Dedifferentiated amniotic fluid mesenchymal stem cell (primary cell): Measurements from ENCODE around the gene VPS33B.
"Not testable (repeated sequence)": the region's sequence is repeated elsewhere in the genome, so short reads cannot be mapped to it uniquely, and the experiment has no call there.

Experiments used
- DNase-seq: peaks from one replicate; pipeline ENCODE4 v3.0.0-alpha.2; 2016; ENCODE audit errors: extremely low spot score

VPS33B gene

DNA sequence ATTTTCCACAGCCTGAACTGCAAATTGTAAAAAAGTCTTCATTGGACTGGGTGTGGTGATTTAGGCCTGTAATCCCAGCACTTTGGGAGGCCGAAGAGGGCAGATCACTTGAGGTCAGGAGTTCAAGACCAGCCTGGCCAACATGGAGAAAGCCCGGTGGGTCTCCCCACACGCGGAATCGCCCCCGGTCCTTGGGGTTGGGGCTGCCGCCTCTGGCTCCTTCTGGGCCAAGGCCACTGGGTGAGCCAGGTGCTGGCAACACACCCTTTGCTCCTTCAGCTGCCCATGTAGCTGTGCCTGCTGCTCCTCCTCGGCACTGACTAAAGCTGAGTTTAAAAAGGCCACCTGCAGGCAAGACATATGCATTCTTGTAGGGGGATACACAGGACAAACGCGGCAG lies 9.4 kb upstream of the VPS33B start:
- DNase-seq: no peak

DNA sequence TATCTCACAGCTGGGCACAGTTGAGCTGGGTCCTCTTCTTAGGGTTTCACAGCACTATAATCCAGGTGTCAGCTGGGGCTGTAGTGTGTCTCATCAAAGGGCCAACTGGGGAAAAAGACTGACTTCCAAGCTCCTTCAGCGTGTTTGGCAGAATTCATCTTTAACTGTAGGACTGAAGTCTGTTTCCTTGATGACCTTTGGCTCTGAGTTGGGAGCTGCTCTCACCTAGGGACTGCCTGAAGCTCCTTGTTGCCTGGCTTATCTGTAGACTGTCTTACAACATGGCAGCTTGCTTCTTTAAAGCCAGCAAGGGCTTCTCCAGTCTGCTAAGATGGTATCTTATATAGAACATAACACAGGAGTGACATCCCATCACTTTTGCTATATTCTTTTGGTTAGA lies 5.3 kb upstream of the VPS33B start:
- DNase-seq: no peak

DNA sequence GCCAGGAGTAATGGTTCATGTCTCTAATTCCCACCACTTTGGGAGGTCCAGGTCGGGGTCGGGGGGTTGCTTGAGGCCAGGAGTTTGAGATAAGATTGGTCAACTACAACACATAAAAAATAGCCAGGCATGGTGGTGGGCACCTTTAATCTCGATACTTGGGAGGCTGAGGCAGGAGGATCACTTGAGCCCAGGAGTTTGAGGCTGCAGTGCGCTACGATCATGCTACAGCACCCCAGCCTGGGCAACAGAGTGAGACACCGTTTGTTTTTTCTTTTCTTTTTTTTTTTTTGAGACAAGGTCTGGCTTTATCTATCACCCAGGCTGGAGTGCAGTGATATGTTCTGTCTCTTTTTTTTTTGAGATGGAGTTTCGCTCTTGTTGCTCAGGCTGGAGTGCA lies 1.3 kb upstream of the VPS33B start:
- DNase-seq: no peak

DNA sequence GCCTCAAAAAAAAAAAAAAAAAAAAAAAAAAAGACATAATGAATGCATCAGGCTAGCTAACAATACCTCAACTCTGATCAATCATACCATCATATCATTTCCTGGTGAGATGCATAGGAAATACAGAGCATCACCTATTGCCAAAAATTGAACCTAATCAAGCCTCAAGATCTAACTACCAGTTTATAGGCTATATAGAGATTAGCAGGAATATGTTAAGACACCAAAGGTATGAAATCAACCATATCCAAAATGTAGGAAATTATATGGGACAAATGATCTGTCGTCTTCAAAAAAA lies 387 bp upstream of the VPS33B start:
- DNase-seq: no peak

DNA sequence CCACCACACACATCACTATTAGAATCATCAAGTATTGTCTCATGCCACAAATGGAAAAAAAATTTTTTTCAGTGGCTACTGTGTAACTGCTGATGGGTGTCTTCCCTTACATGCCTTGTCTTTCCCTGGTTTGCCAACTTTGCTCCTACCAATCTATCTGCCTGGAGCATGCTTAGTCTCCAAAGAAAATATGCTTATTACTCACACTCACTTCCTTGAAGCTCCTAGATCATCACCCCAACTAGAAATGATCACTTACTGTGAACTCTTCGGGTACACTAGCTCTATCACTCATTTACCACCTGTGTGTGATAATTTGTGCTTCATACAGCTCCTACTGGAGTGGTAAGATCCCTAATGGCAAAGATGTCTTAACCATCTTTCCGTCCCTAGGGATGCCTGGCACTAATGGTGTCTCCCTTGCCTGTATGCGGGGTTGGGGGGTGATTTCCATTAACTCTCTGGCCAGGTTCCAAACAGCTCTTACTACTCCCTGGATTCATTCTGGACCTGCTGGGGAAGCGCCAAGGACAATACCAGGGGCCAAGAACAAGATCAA lies 799 bp downstream of the VPS33B start:
- DNase-seq: peak; percentile 15

DNA sequence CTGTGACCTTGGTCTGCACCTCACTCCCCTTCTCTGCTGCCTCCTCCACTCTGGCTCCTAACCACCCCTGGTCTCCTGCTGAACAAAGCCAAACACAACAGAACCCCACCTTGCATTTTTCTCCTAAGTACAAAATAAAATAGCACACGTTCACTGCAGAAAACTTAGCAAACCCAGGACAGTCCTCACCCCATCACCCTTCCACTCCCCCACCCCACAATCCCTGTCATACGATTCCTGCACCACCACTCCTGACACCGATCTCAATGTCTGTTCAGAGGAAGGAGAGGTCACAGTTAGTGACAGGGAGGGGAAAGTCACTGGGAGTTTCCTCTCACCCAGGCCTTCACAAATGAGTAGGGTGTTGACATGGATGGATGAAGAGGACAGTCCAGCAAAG lies 4.2 kb downstream of the VPS33B start:
- DNase-seq: no peak

DNA sequence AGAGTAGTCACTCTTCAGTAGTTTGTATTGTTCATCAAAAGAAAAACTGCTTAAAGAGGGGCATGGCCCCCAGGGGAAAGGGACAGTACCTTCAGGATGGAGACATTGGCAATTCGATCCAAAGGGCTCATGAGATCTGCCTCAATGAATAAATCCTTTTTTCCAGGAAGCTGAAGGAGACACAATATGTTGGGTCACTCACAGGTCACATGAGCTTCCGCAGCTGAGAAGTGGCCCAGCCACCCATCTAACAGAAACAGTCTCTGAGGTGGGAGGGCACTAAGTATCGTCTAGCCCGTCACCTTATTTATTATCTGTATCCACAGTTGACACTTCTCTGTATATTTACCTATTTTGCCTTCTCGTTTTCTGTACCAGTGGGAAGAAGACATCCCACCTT lies 4.7 kb downstream of the VPS33B start:
- no peak for DNase-seq

DNA sequence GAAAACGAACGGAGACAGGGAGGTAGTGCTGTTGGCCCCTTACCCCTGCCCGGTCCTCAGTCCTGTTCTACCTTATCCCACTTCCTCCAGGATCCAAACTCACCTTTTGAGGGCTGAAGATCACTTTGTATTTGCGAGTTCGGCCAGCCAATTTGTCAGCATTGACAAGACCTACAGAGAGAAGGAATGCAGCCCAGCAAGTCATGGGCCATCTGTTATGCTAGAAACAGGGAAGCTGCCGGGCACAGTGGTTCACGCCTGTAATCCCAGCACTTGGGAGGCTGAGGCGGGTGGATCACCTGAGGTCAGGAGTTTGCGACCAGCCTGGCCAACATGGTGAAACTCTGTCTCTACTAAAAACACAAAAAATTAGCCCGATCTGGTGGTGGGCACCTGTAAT lies 8.7 kb downstream of the VPS33B start:
- not testable (repeated sequence) for DNase-seq

DNA sequence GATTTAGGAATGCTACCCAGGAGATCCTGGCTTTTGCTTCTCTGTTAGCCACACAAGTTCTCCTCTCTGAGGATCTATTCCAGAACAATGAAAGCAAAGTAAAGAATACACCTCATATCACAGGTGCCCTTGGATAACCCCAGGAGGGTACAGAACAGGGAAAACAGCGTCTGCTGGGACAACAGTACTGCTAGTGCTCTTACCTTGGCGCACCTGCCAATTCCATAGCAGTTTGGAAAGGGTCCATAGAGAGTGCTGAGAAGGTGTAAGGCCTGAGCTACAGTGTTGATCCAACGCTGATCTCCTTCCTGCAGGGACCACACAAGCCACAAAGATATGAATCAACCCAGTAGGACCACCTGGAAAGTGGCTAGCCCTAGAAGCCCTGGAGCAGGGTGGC lies 15.1 kb downstream of the VPS33B start:
- DNase-seq: no peak

DNA sequence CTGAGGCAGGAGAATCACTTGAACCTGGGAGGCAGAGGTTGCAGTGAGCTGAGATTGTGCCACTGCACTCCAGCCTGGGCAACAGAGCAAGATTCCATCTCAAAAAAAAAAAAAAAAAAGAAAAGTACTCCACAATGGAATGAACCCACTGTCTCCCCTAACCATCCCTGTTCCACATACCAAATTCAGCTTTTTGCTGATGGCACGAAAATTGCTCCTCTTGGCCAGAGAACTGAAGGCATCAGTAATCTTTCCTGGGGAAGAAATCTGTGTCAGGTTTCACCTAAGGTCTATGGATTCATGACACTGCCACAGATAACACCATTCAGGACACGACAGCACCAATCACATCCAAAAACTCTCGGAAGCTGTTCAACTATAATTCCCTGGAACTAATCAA lies 21.2 kb downstream of the VPS33B start:
- no peak for DNase-seq

DNA sequence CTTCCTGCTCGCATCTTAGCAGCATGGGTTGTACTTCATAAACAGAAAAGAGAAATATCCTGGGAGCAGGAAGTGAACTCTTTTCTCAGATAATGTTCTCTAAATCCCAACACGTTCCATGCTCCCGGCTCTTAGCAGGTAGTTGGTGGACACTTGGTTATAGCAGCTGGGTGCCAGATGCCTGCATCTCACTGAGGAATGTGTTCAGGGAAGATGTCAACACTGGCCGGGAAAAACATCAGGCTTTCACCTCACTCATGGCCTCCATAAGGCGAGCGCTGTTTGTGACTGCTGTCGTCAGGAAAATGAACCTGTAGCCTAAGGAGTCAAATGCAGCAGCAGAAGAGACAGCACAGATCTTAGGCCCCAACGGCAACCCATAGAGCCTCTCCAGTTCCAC lies 23.7 kb downstream of the VPS33B start:
- DNase-seq: no peak

DNA sequence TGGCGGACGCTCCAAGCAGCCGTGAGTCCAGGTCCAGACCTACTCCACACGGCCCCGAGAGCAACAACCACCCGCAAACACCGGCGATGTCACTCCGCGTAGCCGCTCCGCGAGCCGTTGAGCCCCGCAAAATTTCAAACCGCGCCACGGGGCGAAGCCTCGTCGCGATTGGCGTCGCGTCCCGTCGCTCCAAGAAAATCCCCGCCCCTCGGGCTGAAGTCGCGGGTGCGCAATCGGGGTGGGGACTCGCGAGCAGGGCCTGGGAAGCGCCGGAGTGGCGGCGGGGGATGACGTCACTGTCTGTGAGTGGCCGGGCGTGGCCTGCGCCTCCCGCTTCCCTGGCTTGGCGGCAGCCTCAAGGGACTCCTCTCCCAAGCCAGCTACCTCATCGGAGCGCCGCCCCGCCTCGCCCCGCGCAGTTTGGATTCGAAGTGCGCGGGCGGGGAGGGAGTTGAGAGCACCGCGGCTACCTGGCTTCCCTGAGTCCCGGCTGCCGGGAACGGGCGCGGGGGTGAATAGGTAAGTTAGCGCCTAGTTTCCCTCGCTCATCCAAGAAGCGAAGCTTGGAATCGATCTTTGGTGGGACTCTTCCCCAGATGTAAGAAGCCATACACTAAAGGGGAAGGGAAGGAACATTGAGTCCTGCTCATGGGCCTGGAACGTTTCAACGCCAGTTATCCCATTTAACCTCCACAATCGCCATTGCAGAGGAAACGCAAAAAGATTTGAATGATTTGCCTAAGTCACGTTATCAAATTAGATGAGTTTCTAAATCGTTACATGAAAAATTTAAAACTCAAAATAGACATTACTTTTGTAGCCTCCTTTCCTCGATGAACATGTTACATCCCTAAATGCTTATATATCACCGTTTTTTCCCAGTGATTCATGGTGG lies 27.7 kb downstream of the VPS33B start, which contains the start of gene PRC1:
PRC1 (minus strand) TSS at position 119 of the 895 bp plus-strand sequence; CDS start at position 1, 118 bp downstream.
- peak; percentile 97 for DNase-seq

DNA sequence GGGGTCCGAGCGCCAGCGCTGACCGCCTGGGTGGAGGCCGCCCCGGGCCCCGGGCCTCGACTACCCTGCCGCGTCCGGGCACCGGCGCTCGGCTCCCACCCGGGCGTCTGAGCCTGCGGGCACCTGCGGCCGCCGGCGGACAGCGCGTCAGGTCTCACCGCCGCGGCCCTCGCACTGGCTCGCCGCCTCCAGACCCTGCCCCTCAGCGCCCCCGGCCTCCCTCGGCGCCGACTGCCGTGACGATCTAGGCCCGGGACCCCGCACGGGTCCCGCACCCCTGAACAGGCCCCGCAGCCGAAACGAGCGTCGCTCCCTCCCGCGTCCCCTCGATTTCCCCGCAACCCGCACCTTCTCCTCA lies 28.4 kb downstream of the VPS33B start:
- no peak for DNase-seq

DNA sequence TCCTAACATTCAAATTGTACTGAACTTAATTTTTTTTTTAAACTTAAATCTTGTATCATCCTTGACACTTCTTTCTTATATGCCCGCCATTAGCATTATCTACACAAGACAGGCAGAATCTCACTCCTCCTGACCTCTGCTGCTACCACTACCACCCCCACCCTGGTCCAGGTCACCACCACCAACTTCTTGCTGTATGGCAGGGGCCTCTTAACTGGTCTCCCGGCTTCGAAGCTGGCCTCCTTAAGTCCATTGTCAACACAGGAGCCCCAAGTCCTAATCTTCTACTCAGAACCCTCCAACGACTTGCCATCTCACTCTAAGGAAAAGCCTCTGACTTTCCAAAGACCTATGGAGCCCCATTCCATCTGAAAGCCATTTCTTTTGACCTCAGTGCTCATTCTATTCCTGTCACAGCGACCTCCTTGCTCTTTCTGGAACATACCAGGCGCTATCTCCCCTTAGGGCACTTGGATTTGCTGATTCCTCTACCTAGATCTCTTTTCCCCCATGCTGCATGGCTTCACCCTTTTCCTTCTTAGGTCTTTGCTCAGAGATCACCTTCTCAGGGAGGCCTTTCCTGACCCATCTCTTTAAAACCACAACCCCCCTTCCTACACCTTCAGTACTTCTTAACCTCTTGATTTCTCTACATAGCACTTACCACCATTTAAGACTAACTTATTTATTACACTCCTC lies 30.7 kb downstream of the VPS33B start:
- DNase-seq: no peak

DNA sequence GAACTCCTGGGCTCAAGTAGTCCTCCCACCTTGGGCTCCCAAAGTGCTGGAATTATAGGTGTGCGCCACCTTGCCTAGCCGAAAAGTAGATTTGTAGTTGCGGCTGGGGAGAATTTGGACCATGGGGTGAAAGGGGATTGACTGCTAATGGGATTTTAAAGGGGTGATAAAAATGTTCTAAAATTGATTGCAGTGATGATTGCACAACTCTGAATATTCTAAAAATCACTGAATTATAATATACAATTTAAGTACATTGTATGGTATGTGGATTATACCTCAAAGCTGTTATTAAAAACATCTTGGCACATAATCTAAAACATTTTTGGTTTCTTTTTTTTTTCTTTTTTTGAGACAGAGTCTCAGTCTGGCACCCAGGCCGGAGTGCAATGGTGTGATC lies 31.9 kb downstream of the VPS33B start:
- no peak for DNase-seq

DNA sequence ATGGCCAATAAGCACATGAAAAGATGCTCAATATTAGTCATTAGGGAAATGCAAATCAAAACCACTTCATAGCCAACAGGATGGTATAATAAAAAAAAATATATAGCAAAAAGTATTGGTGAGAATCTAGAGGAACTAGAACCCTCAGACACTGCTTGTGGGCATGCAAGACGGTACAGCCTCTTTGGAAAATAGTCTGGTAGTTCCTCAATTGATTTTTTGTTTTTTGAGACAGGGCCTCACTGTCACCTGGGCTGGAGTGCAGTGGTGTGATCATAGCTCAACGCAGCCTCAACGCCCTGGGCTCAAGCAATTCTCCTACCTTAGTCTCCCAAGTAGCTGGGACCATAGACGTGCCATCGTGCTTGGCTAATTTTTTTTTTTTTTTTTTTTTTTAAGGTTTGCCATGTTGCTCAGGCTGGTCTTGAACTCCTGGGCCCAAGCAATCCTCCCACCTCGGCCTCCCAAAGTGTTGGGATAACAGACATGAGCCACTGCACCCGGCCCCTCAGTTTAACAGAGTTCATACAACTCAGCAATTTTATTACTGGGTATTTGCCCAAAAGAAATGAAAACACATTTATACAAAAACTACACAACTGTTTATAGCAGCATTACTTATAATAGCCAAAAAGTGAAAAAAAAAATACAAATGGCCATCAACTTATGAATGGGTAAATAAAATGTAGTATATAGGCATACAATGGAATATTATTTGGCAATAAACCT lies 33.2 kb downstream of the VPS33B start:
- no peak for DNase-seq

DNA sequence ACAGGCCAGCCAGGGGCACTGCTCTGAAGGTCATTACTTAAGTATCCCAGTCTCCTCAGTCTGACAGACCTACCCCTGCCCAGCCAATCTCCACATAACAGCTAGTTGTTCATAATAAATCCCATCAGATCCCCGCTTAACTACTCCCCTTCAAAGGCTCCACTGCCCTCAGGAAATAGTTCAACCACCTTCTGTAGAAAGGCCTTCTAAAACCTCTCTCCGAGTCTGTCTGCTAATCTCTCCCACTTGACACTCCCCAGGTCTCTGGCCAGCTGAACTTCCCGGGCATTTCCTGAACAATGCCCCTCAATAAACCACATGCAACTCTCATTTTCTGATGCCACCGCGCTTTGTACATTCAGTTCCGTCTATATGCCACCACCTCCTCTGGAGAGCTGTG lies 34.1 kb downstream of the VPS33B start:
- no peak for DNase-seq

DNA sequence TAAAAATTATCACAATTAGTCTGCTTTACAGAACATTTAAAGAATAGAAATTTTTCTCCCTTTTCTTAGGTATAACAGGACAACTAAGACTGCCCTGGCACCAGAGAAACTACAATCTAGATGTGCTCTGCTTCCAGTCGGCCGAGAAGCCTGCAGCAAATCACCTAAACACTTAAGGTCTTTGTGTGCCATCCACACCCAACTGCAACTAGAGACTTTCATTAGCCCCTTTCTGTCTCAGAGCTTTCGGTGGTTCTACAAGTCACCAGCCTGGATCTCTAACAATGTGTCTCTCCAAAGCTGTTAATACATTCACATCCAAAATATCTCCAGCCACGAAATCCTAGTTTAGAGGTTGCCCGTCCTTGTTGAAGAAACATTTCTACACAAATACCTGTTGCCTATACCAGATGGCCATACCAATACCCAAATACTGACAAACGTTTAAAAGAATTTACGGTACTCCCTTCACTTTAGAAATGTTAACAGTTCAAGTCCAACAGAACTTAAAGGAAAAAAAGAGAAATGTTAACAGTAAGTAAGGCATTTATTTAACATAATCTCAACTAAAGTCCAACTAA lies 34.7 kb downstream of the VPS33B start:
- no peak for DNase-seq

DNA sequence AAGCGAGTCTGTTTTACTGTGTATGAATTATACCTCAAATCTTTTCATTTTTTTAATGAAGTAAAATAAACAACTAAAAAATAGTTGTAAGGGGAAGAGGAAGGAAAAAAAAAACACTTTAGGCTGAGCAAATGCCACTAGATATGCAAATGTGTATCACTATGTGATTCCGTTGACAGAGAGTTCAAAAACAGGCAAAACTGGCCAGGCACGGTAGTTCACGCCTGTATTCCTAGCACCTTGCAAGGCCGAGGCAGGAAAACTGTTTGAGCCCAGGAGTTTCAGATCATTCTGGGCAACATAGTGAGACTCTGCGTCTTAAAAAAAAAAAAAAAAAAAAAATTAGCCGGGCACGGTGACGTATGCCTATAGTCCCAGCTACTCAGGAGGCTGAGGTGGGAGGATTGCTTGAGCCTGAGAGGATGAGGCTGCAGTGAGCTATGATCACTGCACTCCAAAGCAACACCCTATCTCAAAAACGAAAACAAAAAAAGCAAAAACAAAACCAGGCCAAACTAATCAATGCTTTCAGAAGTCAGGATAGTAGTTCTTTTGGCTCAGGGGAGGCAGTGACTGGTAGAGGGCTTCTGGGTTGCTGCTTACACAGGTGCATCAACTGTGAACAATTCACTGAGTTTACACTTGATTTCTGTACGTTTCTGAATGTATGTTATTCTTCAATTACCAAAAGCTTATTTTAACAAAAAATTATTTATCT lies 35.4 kb downstream of the VPS33B start:
- no peak for DNase-seq

DNA sequence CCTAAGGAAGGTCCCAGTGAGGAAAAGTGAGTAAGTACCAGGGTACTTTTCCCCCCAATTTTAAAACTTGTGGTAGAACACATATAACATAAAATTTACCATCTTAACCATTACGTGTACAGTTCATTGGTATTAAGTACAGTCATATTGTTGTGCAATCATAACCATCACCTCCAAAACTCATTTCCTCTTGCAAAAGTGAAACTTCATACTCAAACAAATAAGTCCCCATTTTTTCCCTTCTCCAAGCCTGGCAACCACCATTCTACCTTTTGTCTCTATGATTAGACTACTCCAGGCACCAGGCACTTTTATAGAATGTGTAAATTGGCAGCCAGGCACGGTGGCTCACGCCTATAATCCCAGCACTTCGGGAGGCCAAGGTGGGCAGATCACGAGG lies 40.3 kb downstream of the VPS33B start:
- no peak for DNase-seq

DNA sequence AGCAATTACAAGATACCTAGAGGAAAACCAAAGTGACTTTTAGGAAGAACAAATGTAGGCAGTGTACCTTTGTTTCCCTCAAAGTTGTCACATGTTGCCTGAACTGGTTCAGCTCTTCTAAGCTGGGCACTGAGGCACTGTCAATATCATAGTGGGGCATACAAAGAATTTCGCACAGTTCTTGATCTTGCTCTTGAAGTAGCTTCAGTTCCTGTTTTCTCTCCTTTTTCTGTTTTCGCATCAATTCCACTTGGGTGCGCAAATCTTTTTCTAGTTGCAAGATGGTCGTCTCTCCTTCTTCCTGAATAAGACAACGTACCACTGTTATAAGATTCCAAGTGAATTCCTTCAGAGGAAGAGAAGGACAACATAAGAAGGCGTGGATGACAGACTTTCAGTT lies 40.7 kb downstream of the VPS33B start:
- DNase-seq: no peak

DNA sequence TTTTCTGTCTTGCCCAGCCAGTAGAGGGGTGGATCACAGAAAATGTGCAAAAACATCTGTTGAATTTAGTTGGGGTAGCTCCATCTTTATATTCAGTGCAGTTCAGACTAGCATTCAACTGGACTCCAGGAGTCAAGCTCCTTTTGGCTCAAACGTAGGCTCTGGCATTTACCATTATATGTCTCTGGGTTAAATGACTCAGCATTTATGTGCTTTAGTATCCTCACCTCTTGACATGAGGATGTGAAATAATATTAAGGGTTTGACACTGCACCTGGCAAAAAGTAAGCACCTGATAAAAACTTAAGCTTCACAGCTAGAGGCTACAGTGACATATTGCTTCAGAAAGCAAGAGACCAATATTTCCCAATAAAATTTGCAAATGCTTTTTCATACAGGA lies 42.8 kb downstream of the VPS33B start:
- no peak for DNase-seq
